IgD-negative memory B cell (primary cell): ENCODE data around the gene SEC24C. TPM values are rescaled to one million over a fixed set of nuclear protein-coding genes. Genes with fewer than 3 reads are reported as not detected.
"Not testable (repeated sequence)": the region's sequence is repeated elsewhere in the genome, so short reads cannot be mapped to it uniquely, and the experiment has no call there.

Source experiments
- H3K27ac Mint-ChIP-seq, 3 donors: one replicate each; pipeline ENCODE4 v1.8.0; 2020 to 2022; ENCODE audit warnings: mild to moderate bottlenecking in 3 of 3, mixed read lengths in 3 of 3, moderate library complexity in 1 of 3
- H3K27me3 Mint-ChIP-seq: one replicate; pipeline ENCODE4 v1.8.0; 2021; ENCODE audit warnings: mixed read lengths
- H3K36me3 Mint-ChIP-seq: one replicate; pipeline ENCODE4 v1.8.0; 2020; ENCODE audit warnings: mild to moderate bottlenecking, mixed read lengths
- H3K4me1 Mint-ChIP-seq, 3 donors: one replicate each; pipeline ENCODE4 v1.8.0; 2020 to 2022; ENCODE audit warnings: mixed read lengths in 3 of 3, mild to moderate bottlenecking in 1 of 3
- H3K4me3 Mint-ChIP-seq, 4 donors: one replicate each; pipeline ENCODE4 v1.8.0; 2020 to 2022; ENCODE audit warnings: mild to moderate bottlenecking in 4 of 4, mixed read lengths in 4 of 4, moderate library complexity in 3 of 4
- H3K9me3 Mint-ChIP-seq, 3 donors: one replicate each; pipeline ENCODE4 v1.8.0; 2020 to 2021; ENCODE audit warnings: mixed read lengths in 3 of 3, mild to moderate bottlenecking in 1 of 3
- polyA plus RNA-seq: library from polyadenylated mRNA; unstranded; fragments of 300-500 nt; fragmentation: Illumina TruSeq; gene quantifications from one replicate; pipeline ENCODE4 v1.2.3, GENCODE V29; 2021

Gene SEC24C
- polyA plus RNA-seq, 1 donor from 2014 or later, result 31.8 TPM

- Mint-ChIP-seq H3K9me3 (no peaks in the 10 kb centered on the region), H3K27me3 (no peaks in the 10 kb centered on the region), H3K4me1 (peaks cover 13 to 18% (median 15%) of the 10 kb centered on the region in 3 donors), H3K4me3 (peak overlapping the region in 1 of 4 donors; percentile 40), H3K36me3 (peaks cover 7% of the 10 kb centered on the region), H3K27ac (peak overlapping the region in 1 of 3 donors; percentile 64)
Measured at GRCh38 chr10:73789659-73790055, 45.5 kb downstream of the SEC24C start.

GRCh38 chr10:73790886-73791625, 46.9 kb downstream of the SEC24C start:
- Mint-ChIP-seq H3K36me3 (peaks cover 7% of the 10 kb centered on the region), H3K27me3 (no peaks in the 10 kb centered on the region), H3K27ac (no peak overlapping the region), H3K9me3 (no peaks in the 10 kb centered on the region), H3K4me3 (peak overlapping the region in 1 of 4 donors; percentile 52), H3K4me1 (peaks cover 7 to 12% (median 10%) of the 10 kb centered on the region in 3 donors)

GRCh38 chr10:73791871-73792400, 47.8 kb downstream of the SEC24C start:
- Mint-ChIP-seq H3K36me3 (peaks cover 7% of the 10 kb centered on the region), H3K4me1 (peaks cover 3 to 6% (median 4%) of the 10 kb centered on the region in 3 donors), H3K27me3 (no peaks in the 10 kb centered on the region), H3K27ac (no peak overlapping the region), H3K4me3 (peak overlapping the region in 1 of 4 donors; percentile 52), H3K9me3 (no peaks in the 10 kb centered on the region)

- Mint-ChIP-seq H3K9me3 (no peaks in the 10 kb centered on the region), H3K27ac (peak overlapping the region in 2 of 3 donors; percentile 1 to 52), H3K36me3 (peaks cover 7% of the 10 kb centered on the region), H3K4me1 (peaks cover 0 to 4% (median 0%) of the 10 kb centered on the region in 3 donors), H3K27me3 (no peaks in the 10 kb centered on the region), H3K4me3 (peak overlapping the region in 2 of 4 donors; percentile 17 to 74)
Measured at GRCh38 chr10:73793456-73793855, 49.3 kb downstream of the SEC24C start.

- peak overlapping the region in 2 of 3 donors; percentile 19 to 54 for H3K27ac Mint-ChIP-seq
- H3K4me1 Mint-ChIP-seq, H3K27me3 Mint-ChIP-seq, H3K36me3 Mint-ChIP-seq, H3K9me3 Mint-ChIP-seq, H3K4me3 Mint-ChIP-seq: not testable (repeated sequence)
Measured at GRCh38 chr10:73795491-73795890, 51.3 kb downstream of the SEC24C start.

DNA sequence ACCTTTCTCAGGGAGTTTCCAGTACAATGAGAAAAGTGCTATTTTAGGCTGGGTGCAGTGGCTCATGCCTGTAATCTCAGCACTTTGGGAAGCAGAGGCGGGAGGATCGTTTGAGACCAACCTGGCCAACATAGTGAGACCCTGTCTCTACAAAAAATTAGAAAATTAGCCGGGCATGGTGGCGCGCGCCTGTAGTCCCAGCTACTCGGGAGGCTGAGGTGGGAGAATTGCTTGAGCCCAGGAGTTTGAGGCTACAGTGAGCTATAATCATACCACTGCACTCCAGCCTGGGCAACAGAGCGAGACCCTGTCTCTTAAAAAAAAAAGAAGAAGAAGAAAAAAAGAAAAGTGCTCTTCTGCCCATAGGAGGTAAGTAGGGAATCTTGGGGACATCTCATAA, 51.9 kb downstream of the SEC24C start:
- peak overlapping the region in 2 of 3 donors; percentile 41 to 54 for H3K27ac Mint-ChIP-seq
- not testable (repeated sequence) for H3K4me3 Mint-ChIP-seq, H3K4me1 Mint-ChIP-seq, H3K9me3 Mint-ChIP-seq, H3K36me3 Mint-ChIP-seq, H3K27me3 Mint-ChIP-seq

GRCh38 chr10:73796766-73797165, 52.6 kb downstream of the SEC24C start:
- no peak overlapping the region for H3K4me3 Mint-ChIP-seq
- H3K9me3 Mint-ChIP-seq, result no peaks in the 10 kb centered on the region
- H3K36me3 Mint-ChIP-seq, result no peaks in the 10 kb centered on the region
- H3K4me1 Mint-ChIP-seq, result peaks cover 0 to 4% (median 0%) of the 10 kb centered on the region in 3 donors
- no peak overlapping the region for H3K27ac Mint-ChIP-seq
- no peaks in the 10 kb centered on the region for H3K27me3 Mint-ChIP-seq

DNA sequence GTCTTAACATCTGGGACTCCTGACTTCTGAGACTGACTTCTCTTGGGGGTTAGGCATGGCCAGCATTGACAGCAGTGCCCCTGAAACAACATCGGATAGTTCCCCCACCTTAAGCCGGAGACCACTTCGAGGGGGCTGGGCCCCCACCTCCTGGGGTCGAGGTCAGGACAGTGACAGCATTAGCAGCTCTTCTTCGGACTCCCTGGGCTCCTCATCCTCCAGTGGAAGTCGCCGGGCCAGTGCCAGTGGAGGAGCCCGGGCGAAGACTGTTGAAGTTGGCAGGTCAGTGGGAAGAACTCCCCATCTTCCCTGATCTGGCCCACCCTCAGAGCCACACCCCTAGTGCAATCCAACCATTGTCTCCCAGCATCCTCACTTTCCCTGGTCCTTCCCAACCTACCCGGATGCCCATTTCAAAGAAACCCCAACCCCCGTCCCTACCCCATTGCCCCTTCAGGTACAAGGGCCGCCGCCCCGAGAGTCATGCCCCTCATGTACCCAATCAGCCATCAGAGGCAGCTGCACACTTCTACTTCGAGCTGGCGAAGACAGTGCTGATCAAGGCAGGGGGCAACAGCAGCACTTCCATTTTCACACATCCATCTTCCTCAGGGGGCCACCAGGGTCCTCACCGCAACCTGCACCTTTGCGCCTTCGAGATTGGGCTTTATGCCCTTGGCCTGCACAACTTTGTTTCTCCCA, 53.3 kb downstream of the SEC24C start:
- Mint-ChIP-seq H3K36me3 (peaks cover 2% of the 10 kb centered on the region), H3K4me1 (peaks cover 0 to 4% (median 0%) of the 10 kb centered on the region in 3 donors), H3K27me3 (no peaks in the 10 kb centered on the region), H3K4me3 (no peak overlapping the region), H3K9me3 (no peaks in the 10 kb centered on the region), H3K27ac (peak overlapping the region in 2 of 3 donors; percentile 27 to 78)

DNA sequence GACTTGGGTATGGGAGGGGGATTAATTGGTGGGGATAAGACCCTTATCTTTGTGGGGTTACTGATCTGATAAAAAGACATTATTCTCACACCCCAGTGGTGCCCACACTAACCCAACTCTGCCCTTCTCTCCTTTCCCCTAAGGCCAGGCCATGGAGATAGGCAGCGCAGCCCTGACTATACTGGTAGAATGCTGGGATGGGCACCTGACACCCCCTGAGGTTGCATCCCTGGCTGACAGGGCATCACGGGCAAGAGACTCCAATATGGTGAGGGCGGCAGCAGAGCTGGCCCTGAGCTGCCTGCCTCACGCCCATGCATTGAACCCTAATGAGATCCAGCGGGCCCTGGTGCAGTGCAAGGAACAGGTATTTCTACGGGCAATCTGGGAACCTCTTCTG, 53.9 kb downstream of the SEC24C start:
- H3K4me3 Mint-ChIP-seq, result no peak overlapping the region
- no peaks in the 10 kb centered on the region for H3K27me3 Mint-ChIP-seq
- peaks cover 0 to 7% (median 0%) of the 10 kb centered on the region in 3 donors for H3K4me1 Mint-ChIP-seq
- H3K36me3 Mint-ChIP-seq, result peaks cover 2% of the 10 kb centered on the region
- H3K27ac Mint-ChIP-seq, result peak overlapping the region in 2 of 3 donors; percentile 8 to 78
- no peaks in the 10 kb centered on the region for H3K9me3 Mint-ChIP-seq

GRCh38 chr10:73798927-73799560, 54.9 kb downstream of the SEC24C start:
- Mint-ChIP-seq H3K4me1 (peaks cover 5 to 16% (median 7%) of the 10 kb centered on the region in 3 donors), H3K27me3 (no peaks in the 10 kb centered on the region), H3K36me3 (peaks cover 6% of the 10 kb centered on the region), H3K27ac (peak overlapping the region in 2 of 3 donors; percentile 48 to 89), H3K4me3 (no peak overlapping the region), H3K9me3 (no peaks in the 10 kb centered on the region)

DNA sequence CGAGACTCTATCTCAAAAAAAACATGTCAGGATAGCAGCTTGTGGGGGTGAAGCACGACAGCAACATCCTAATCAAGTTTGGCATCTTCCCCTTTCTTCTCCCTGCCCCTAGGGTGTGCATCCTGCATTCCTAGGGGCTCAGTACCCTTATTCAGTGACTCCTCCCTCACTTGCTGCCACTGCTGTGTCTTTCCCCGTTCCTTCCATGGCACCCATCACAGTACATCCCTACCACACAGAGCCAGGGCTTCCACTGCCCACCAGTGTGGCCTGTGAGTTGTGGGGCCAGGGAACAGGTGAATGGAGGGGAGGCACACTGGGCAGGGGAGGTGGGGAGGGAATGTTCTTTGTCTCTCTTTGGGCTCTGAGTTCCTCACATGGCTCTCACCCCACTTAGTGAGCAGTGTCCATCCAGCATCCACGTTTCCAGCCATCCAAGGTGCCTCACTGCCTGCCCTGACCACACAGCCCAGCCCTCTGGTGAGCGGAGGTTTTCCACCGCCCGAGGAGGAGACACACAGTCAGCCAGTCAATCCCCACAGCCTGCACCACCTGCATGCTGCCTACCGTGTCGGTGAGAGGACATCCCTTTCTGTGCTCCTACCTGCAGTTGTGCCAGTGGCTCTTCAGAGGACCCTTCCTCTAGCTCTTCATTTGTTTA, 55.9 kb downstream of the SEC24C start:
- Mint-ChIP-seq H3K9me3 (no peaks in the 10 kb centered on the region), H3K4me1 (peaks cover 6 to 19% (median 8%) of the 10 kb centered on the region in 3 donors), H3K36me3 (peaks cover 6% of the 10 kb centered on the region), H3K27me3 (no peaks in the 10 kb centered on the region), H3K4me3 (no peak overlapping the region), H3K27ac (peak overlapping the region in 2 of 3 donors; percentile 48 to 89)

DNA sequence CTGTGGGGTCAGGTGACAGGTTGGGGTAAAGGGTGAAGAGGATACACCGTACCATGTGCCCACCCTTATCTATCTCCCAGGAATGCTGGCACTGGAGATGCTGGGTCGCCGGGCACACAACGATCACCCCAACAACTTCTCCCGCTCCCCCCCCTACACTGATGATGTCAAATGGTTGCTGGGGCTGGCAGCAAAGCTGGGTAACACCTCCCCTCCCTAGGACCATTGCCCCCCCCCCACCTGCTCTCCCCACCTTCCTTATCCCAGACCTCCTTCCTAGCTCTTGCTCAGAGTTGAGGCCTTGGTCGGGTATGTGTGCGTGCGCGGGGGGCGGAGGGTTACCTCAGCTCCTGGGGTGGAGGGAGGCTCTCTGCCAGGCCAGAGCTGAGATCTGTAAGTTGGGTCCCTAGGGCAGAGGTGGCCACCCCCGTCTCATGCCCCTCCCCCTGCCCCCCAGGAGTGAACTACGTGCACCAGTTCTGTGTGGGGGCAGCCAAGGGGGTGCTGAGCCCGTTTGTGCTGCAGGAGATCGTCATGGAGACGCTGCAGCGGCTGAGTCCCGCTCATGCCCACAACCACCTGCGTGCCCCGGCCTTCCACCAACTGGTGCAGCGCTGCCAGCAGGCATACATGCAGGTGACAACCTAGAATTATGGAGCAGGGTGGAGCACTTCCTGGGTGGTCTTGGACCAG, 56.5 kb downstream of the SEC24C start:
- Mint-ChIP-seq H3K9me3 (no peaks in the 10 kb centered on the region), H3K27ac (peak overlapping the region in 1 of 3 donors; percentile 89), H3K36me3 (peaks cover 6% of the 10 kb centered on the region), H3K4me3 (no peak overlapping the region), H3K4me1 (peaks cover 6 to 19% (median 8%) of the 10 kb centered on the region in 3 donors), H3K27me3 (no peaks in the 10 kb centered on the region)

DNA sequence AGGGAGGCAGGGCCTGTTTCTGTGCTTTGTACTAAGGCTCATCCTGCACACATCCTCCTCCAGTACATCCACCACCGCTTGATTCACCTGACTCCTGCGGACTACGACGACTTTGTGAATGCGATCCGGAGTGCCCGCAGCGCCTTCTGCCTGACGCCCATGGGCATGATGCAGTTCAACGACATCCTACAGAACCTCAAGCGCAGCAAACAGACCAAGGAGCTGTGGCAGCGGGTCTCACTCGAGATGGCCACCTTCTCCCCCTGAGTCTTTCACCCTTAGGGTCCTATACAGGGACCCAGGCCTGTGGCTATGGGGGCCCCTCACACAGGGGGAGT, 57.0 kb downstream of the SEC24C start:
- no peak overlapping the region for H3K4me3 Mint-ChIP-seq
- peaks cover 8 to 18% (median 9%) of the 10 kb centered on the region in 3 donors for H3K4me1 Mint-ChIP-seq
- no peaks in the 10 kb centered on the region for H3K9me3 Mint-ChIP-seq
- H3K27ac Mint-ChIP-seq, result no peak overlapping the region
- H3K27me3 Mint-ChIP-seq, result no peaks in the 10 kb centered on the region
- H3K36me3 Mint-ChIP-seq, result peaks cover 8% of the 10 kb centered on the region
